GM12874 (cell line): ENCODE results near the gene NIM1K.

Experiments used
- CTCF ChIP-seq: IDR thresholded peaks from 2 replicates; pipeline ENCODE4 v1.5.1; 2011; ENCODE audit warnings: low read depth, mild to moderate bottlenecking, control low read depth, low read length, moderate library complexity; ENCODE audit not compliant: insufficient read depth

NIM1K gene

DNA sequence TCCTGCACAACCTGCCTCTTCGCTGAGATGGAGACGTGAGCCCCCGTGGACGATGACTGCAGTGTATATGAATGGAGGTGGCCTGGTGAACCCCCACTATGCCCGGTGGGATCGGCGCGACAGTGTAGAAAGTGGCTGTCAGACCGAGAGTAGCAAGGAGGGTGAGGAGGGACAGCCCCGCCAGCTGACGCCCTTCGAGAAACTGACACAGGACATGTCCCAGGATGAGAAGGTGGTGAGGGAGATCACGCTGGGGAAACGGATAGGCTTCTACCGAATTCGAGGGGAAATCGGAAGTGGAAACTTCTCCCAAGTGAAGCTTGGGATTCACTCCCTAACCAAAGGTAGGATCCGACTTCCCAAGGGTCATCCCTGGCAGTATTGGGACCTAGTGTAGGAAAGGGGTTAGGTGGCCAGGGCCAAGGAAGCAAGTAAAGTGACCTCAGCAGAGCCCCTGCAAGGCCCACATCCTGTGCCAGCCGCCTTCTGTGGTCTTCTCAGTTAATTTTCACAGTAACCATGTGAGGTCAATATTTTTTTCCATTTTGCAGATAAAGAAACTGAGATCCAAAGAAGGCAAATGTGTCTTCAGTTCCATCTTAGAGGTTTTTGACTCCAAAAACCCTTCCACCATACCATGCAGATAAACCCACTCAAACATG, 53.8 kb downstream of the NIM1K start:
- no peak for TF ChIP-seq CTCF

DNA sequence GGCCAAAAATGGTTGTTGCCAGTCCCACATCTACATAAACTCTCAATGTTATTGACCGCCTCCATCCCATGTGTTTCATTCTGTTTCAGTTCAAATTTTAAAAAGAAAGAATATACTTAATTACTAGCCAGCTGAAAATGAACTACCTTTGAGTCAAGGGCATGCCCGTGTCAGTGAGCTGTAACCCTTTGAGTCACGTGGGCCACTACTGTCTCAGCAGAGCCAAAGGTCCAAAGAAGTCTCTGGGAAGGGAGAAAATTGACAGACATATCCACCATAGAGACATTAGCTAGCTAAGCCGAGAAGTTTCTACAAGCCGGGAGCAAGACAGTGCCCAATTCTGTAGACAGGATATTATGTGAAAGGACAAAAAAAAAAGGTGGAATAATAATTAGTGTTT, 59.7 kb downstream of the NIM1K start:
- TF ChIP-seq CTCF: no peak

DNA sequence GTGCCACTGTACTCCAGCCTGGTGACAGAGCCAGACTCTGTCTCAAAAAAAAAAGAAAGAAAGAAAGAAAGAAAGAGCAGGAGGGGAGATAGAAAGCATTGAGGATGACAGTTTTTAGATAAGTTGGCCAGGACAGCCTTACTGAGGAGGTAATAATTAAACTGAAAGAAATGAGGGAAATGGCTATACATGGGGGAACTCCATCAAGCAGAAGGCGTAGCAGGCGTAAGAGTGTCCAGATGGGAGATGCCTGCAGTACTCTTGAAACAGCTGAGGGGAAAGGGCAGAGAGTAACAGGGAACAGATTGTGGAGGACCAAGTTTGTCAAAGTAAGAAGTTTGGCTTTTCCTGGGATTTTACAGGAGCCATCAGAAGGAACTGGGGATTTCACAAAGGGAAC, 63.7 kb downstream of the NIM1K start:
- no peak for TF ChIP-seq CTCF

GRCh38 chr5:43256261-43256966, 64.4 kb downstream of the NIM1K start:
- TF ChIP-seq CTCF: no peak

GRCh38 chr5:43258116-43258515, 66.1 kb downstream of the NIM1K start:
- TF ChIP-seq CTCF: no peak

DNA sequence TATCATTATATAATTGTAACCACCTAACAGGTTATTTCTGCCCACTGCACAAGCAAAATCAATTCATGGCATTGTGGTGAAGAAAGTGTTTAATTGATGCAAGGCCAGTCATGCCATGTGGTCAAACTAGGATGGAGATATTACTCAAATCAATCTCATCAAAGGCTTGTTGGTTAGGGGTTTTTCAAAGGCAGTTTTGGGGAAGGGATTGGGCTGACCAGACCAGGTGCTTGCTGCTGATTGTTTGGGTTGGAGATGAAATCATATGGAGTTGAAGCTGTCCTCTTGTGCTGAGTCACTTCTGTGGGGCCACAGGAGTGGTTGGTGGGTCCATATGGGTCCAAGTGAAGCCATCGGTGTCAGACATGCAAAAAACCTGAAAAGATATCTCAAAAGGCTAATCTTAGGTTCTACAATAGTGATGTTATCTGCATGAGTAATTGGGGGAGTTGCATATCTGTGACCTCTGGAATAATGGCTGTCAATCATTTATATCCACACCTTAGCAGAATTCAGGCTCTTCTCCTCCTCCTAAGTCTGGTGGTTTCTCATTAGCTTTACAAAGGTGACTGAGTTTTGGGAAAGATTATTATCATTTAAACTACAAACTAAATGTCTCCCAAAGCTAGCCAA, 76.3 kb downstream of the NIM1K start:
- TF ChIP-seq CTCF: no peak

DNA sequence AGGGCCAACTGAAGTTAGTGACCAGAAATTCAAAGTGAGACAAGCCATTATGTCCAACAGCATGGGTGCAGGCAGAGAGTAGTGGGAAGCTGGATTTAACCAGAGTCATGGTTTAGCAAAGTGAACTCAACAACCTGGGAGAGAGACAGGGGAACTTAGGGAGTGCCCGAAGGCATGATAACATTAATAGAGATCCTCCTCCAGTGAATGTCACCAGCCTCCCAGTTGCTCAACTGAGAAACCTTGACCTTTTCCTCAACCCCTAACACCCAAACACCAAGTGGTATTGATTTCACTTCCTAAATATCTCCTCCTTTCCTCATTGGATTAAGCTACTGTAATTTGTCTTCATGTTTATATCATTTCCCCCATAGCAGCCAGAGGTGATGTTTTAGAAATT, 78.6 kb downstream of the NIM1K start:
- TF ChIP-seq CTCF: no peak
